HG03354 (cell line): ENCODE measurements around the gene SYNPR.

Experiments used
- ATAC-seq: cut with Tn5 transposase; IDR thresholded peaks from one replicate; pipeline ENCODE4 v1.9.1; 2021; ENCODE audit warnings: mild to moderate bottlenecking; ENCODE audit not compliant: unreplicated experiment, poor library complexity, severe bottlenecking

SYNPR gene

GRCh38 chr3:63508771-63509170 lies 230.7 kb downstream of the SYNPR start:
- no peak for ATAC-seq

- ATAC-seq = no peak
Measured at GRCh38 chr3:63513791-63514190, 235.7 kb downstream of the SYNPR start.

- no peak for ATAC-seq
Measured at GRCh38 chr3:63514678-63515077, 236.6 kb downstream of the SYNPR start.

- ATAC-seq = no peak
Measured at GRCh38 chr3:63519426-63519825, 241.3 kb downstream of the SYNPR start.

- no peak for ATAC-seq
Measured at GRCh38 chr3:63521657-63522056, 243.5 kb downstream of the SYNPR start.

GRCh38 chr3:63523100-63523499 lies 245.0 kb downstream of the SYNPR start:
- no peak for ATAC-seq

- no peak for ATAC-seq
Measured at GRCh38 chr3:63528325-63529000, 250.4 kb downstream of the SYNPR start.

- ATAC-seq = no peak
Measured at GRCh38 chr3:63532521-63532920, 254.4 kb downstream of the SYNPR start.

GRCh38 chr3:63538919-63539318 lies 260.8 kb downstream of the SYNPR start:
- no peak for ATAC-seq

- ATAC-seq = no peak
Measured at GRCh38 chr3:63555767-63556166, 277.7 kb downstream of the SYNPR start.

- no peak for ATAC-seq
Measured at GRCh38 chr3:63556401-63556800, 278.3 kb downstream of the SYNPR start.

- ATAC-seq = peak; percentile 75
Measured at GRCh38 chr3:63557912-63558311, 279.8 kb downstream of the SYNPR start.

- ATAC-seq = no peak
Measured at GRCh38 chr3:63559884-63560283, 281.8 kb downstream of the SYNPR start.

GRCh38 chr3:63561879-63562278 lies 283.8 kb downstream of the SYNPR start:
- ATAC-seq = no peak

- ATAC-seq = no peak
Measured at GRCh38 chr3:63562323-63562722, 284.2 kb downstream of the SYNPR start.

- ATAC-seq = no peak
Measured at GRCh38 chr3:63563572-63563971, 285.5 kb downstream of the SYNPR start.

- no peak for ATAC-seq
Measured at GRCh38 chr3:63565220-63565619, 287.1 kb downstream of the SYNPR start.

- ATAC-seq = no peak
Measured at GRCh38 chr3:63571682-63572081, 293.6 kb downstream of the SYNPR start.

GRCh38 chr3:63576846-63577245 lies 298.7 kb downstream of the SYNPR start:
- no peak for ATAC-seq

- ATAC-seq = no peak
Measured at GRCh38 chr3:63578858-63579257, 300.8 kb downstream of the SYNPR start.

GRCh38 chr3:63580151-63580550 lies 302.0 kb downstream of the SYNPR start:
- ATAC-seq = no peak

- ATAC-seq = no peak
Measured at GRCh38 chr3:63582943-63583500, 304.9 kb downstream of the SYNPR start.
